SK-N-SH treated with all-trans-retinoic acid at 6 μM for 48 hours (cell line): ENCODE data around the gene TFDP1.

ENCODE experiments used
- ATAC-seq: fragments of 200-7000 bp; cut with Tn5 transposase; 3 replicates; pipeline ENCODE4 v1.9.1; 2020; ENCODE audit warnings: mild to moderate bottlenecking, moderate library complexity
- ARNTL ChIP-seq: fragments of 450-650 bp; formaldehyde crosslinking; IDR thresholded peaks from 2 replicates; pipeline ENCODE4 v1.5.0; 2020; ENCODE audit warnings: low read depth, mild to moderate bottlenecking, moderate library complexity, borderline replicate concordance
- BACH2 ChIP-seq: fragments of 250-450 bp; sonication (Bioruptor Pico); IDR thresholded peaks from 2 replicates; pipeline ENCODE4 v1.9.0; 2021; ENCODE audit warnings: mild to moderate bottlenecking, borderline replicate concordance
- CREB5 ChIP-seq: fragments of 250-450 bp; sonication (Bioruptor Pico); IDR thresholded peaks from 2 replicates; pipeline ENCODE4 v1.5.1; 2020; ENCODE audit warnings: low read depth, mild to moderate bottlenecking, moderate library complexity
- CSDC2 ChIP-seq: fragments of 250-450 bp; sonication (Bioruptor Pico); IDR thresholded peaks from 2 replicates; pipeline ENCODE4 v1.5.0; 2020; ENCODE audit warnings: mild to moderate bottlenecking, moderate library complexity
- ESRRG ChIP-seq: fragments of 250-450 bp; sonication (Bioruptor Pico); IDR thresholded peaks from 2 replicates; pipeline ENCODE4 v1.6.1; 2021; ENCODE audit warnings: mild to moderate bottlenecking
- GLIS3 ChIP-seq: fragments of 250-450 bp; sonication (Bioruptor Pico); IDR thresholded peaks from 2 replicates; pipeline ENCODE4 v1.5.0; 2020; ENCODE audit warnings: mild to moderate bottlenecking, moderate library complexity
- ISL1 ChIP-seq: fragments of 250-450 bp; sonication (Bioruptor Pico); IDR thresholded peaks from 2 replicates; pipeline ENCODE4 v2.1.2; 2022; ENCODE audit warnings: mild to moderate bottlenecking, moderate library complexity
- OSR1 ChIP-seq: fragments of 250-450 bp; sonication (Bioruptor Pico); IDR thresholded peaks from 2 replicates; pipeline ENCODE4 v1.8.0; 2022; ENCODE audit warnings: moderate library complexity, mild to moderate bottlenecking, inconsistent platforms
- POU6F1 ChIP-seq: fragments of 250-450 bp; sonication (Bioruptor Pico); IDR thresholded peaks from 2 replicates; pipeline ENCODE4 v1.8.0; 2021; ENCODE audit warnings: low read depth, mild to moderate bottlenecking, moderate library complexity, borderline replicate concordance
- PPARA ChIP-seq: fragments of 250-450 bp; sonication (Bioruptor Pico); IDR thresholded peaks from 2 replicates; pipeline ENCODE4 v1.5.0; 2020; ENCODE audit warnings: mild to moderate bottlenecking, borderline replicate concordance
- RARB ChIP-seq: fragments of 250-450 bp; sonication (Bioruptor Pico); IDR thresholded peaks from 2 replicates; pipeline ENCODE4 v1.8.0; 2021; ENCODE audit warnings: mild to moderate bottlenecking, moderate library complexity
- SNAI2 ChIP-seq: fragments of 250-450 bp; sonication (Bioruptor Pico); IDR thresholded peaks from 2 replicates; pipeline ENCODE4 v1.5.0; 2020; ENCODE audit warnings: mild to moderate bottlenecking, moderate library complexity
- TOX ChIP-seq: fragments of 250-450 bp; sonication (Bioruptor Pico); IDR thresholded peaks from 2 replicates; pipeline ENCODE4 v1.8.0; 2021; ENCODE audit warnings: mild to moderate bottlenecking, moderate library complexity, borderline replicate concordance
- ZFP3 ChIP-seq: fragments of 250-450 bp; sonication (Bioruptor Pico); IDR thresholded peaks from 2 replicates; pipeline ENCODE4 v1.5.0; 2020; ENCODE audit warnings: mild to moderate bottlenecking, moderate library complexity
- ZFP30 ChIP-seq: fragments of 450-650 bp; formaldehyde crosslinking; IDR thresholded peaks from 2 replicates; pipeline ENCODE4 v1.5.0; 2022; ENCODE audit warnings: mild to moderate bottlenecking, moderate library complexity
- ZNF565 ChIP-seq: fragments of 450-650 bp; formaldehyde crosslinking; conservative IDR thresholded peaks from 2 replicates; pipeline ENCODE4 v1.5.0; 2020; ENCODE audit warnings: low read depth, mild to moderate bottlenecking, moderate library complexity
- ZNF70 ChIP-seq: fragments of 450-650 bp; formaldehyde crosslinking; IDR thresholded peaks from 2 replicates; pipeline ENCODE4 v1.5.0; 2020; ENCODE audit warnings: mild to moderate bottlenecking, moderate library complexity
- ZNF8 ChIP-seq: fragments of 450-650 bp; formaldehyde crosslinking; IDR thresholded peaks from 2 replicates; pipeline ENCODE4 v1.5.0; 2020; ENCODE audit warnings: mild to moderate bottlenecking, moderate library complexity
- TF ChIP-seq, protein P1 (sequence below): fragments of 250-450 bp; sonication (Bioruptor Pico); IDR thresholded peaks from 2 replicates; pipeline ENCODE4 v1.5.0; 2020; ENCODE audit warnings: mild to moderate bottlenecking, moderate library complexity
- TF ChIP-seq, protein P2 (sequence below): fragments of 250-450 bp; sonication (Bioruptor Pico); IDR thresholded peaks from 2 replicates; pipeline ENCODE4 v1.8.0; 2020; ENCODE audit warnings: mild to moderate bottlenecking, moderate library complexity, borderline replicate concordance
- TF ChIP-seq, protein P3 (sequence below): fragments of 250-450 bp; sonication (Bioruptor Pico); IDR thresholded peaks from 2 replicates; pipeline ENCODE4 v1.5.1; 2021; ENCODE audit warnings: mild to moderate bottlenecking, moderate library complexity

Gene TFDP1

DNA sequence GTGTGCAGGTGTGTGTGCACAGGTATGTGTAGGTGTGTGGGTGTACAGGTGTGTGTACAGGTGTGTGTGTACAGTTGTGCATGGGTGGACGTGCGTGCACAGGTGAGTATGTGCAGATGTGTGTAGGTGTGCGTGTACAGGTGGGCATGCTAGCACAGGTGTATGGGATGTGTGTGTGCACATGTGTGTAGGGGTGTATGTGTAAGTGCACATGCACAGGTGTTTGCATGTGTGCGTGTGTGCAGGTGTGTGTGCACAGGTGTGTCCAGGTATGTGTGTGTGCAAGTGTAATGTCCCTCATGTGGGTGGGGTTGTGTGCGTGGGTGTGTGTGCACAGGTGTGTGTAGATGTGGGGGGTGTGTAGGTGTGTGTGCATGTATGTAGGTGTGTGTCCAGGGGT is 27.5 kb upstream of the TFDP1 start:
- ATAC-seq: no peak
- TF ChIP-seq ZFP3 (CRISPR knock-in tag) (no peak), CREB5 (CRISPR knock-in tag) (no peak), GLIS3 (CRISPR knock-in tag) (no peak), ISL1 (no peak), POU6F1 (CRISPR knock-in tag) (no peak), TOX (CRISPR knock-in tag) (no peak), PPARA (CRISPR knock-in tag) (no peak), OSR1 (CRISPR knock-in tag) (no peak), BACH2 (CRISPR knock-in tag) (no peak), RARB (no peak), ZFP30 (CRISPR knock-in tag) (no peak), ARNTL (CRISPR knock-in tag) (no peak), ESRRG (CRISPR knock-in tag) (no peak)
- TF ChIP-seq, protein P1, sequence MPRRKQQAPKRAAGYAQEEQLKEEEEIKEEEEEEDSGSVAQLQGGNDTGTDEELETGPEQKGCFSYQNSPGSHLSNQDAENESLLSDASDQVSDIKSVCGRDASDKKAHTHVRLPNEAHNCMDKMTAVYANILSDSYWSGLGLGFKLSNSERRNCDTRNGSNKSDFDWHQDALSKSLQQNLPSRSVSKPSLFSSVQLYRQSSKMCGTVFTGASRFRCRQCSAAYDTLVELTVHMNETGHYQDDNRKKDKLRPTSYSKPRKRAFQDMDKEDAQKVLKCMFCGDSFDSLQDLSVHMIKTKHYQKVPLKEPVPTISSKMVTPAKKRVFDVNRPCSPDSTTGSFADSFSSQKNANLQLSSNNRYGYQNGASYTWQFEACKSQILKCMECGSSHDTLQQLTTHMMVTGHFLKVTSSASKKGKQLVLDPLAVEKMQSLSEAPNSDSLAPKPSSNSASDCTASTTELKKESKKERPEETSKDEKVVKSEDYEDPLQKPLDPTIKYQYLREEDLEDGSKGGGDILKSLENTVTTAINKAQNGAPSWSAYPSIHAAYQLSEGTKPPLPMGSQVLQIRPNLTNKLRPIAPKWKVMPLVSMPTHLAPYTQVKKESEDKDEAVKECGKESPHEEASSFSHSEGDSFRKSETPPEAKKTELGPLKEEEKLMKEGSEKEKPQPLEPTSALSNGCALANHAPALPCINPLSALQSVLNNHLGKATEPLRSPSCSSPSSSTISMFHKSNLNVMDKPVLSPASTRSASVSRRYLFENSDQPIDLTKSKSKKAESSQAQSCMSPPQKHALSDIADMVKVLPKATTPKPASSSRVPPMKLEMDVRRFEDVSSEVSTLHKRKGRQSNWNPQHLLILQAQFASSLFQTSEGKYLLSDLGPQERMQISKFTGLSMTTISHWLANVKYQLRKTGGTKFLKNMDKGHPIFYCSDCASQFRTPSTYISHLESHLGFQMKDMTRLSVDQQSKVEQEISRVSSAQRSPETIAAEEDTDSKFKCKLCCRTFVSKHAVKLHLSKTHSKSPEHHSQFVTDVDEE (CRISPR knock-in tag): no peak
- TF ChIP-seq, protein P2, sequence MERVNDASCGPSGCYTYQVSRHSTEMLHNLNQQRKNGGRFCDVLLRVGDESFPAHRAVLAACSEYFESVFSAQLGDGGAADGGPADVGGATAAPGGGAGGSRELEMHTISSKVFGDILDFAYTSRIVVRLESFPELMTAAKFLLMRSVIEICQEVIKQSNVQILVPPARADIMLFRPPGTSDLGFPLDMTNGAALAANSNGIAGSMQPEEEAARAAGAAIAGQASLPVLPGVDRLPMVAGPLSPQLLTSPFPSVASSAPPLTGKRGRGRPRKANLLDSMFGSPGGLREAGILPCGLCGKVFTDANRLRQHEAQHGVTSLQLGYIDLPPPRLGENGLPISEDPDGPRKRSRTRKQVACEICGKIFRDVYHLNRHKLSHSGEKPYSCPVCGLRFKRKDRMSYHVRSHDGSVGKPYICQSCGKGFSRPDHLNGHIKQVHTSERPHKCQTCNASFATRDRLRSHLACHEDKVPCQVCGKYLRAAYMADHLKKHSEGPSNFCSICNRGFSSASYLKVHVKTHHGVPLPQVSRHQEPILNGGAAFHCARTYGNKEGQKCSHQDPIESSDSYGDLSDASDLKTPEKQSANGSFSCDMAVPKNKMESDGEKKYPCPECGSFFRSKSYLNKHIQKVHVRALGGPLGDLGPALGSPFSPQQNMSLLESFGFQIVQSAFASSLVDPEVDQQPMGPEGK: no peak

DNA sequence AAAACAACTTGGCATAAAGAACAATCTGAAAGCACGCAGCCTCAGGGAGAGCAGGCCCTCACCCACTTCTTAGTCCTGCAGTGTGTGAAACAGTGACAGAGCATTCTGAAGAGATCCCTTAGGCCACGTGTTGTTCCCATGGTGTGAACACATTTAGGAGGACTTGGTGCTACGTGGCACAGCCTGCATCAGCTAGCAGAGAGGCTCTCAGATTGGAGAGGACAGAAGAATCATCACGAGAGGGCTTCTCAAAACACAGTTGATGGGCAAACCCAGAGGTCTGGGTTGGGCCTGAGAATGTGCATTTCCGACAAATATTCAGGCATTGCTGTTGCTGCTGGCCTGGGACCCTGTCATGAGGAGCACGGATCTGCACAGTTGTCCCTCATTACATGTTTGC is 26.1 kb upstream of the TFDP1 start:
- no peak for ATAC-seq
- TF ChIP-seq ESRRG (CRISPR knock-in tag): no peak
- TF ChIP-seq, protein P1 (CRISPR knock-in tag): no peak
- TF ChIP-seq GLIS3 (CRISPR knock-in tag): no peak
- no peak for TF ChIP-seq RARB
- no peak for TF ChIP-seq ZNF8 (CRISPR knock-in tag)

GRCh38 chr13:113559061-113559460 is 25.5 kb upstream of the TFDP1 start:
- no peak for ATAC-seq
- TF ChIP-seq, protein P3, sequence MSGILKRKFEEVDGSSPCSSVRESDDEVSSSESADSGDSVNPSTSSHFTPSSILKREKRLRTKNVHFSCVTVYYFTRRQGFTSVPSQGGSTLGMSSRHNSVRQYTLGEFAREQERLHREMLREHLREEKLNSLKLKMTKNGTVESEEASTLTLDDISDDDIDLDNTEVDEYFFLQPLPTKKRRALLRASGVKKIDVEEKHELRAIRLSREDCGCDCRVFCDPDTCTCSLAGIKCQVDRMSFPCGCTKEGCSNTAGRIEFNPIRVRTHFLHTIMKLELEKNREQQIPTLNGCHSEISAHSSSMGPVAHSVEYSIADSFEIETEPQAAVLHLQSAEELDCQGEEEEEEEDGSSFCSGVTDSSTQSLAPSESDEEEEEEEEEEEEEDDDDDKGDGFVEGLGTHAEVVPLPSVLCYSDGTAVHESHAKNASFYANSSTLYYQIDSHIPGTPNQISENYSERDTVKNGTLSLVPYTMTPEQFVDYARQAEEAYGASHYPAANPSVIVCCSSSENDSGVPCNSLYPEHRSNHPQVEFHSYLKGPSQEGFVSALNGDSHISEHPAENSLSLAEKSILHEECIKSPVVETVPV (CRISPR knock-in tag): no peak
- TF ChIP-seq ZFP3 (CRISPR knock-in tag) (no peak), SNAI2 (CRISPR knock-in tag) (no peak), GLIS3 (CRISPR knock-in tag) (no peak), ISL1 (no peak), ZNF70 (CRISPR knock-in tag) (no peak), ZNF565 (CRISPR knock-in tag) (no peak), CSDC2 (CRISPR knock-in tag) (no peak), CREB5 (CRISPR knock-in tag) (no peak)
- TF ChIP-seq, protein P2: no peak
